ENCODE results near the gene UBE2U.

Gene UBE2U

DNA sequence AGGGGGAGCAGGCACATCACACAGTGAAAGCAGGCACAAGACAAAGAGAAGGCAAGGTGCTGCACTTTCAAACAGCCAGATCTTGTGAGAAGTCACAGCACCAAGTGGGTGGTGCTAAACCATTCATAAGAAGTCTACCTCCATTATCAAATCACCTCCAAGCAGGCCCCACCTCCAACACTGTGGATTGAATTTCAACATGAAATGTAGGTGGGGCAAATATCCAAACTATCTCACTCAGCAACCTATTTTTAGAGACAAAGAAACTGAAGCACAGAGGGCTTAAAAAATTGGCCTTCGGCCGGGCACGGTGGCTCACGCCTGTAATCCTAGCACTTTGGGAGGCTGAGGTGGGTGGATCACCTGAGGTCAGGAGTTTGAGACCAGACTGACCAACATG lies 90.4 kb downstream of the UBE2U start:
- DNase-seq (ENCODE audit: low spot score): no peak

DNA sequence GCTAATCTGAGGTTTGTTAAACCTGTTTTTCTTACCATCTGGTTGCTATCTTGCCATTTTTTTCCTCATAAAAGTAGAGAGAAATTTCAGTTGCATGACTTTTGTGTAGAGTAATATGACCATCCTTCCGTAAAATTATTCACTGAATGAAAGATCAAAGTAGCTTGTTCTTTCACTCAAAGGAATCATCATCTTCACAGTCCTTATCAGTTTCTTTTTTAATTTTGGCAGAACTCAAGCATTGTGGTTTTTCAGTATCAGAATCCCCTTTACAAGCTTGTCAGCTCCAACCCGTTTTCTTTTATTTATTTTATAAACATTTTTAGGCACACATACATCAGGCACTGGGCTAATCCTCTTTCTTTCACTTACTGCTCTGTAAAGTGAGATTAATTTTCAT lies 91.7 kb downstream of the UBE2U start:
- DNase-seq (ENCODE audit: low spot score): no peak

DNA sequence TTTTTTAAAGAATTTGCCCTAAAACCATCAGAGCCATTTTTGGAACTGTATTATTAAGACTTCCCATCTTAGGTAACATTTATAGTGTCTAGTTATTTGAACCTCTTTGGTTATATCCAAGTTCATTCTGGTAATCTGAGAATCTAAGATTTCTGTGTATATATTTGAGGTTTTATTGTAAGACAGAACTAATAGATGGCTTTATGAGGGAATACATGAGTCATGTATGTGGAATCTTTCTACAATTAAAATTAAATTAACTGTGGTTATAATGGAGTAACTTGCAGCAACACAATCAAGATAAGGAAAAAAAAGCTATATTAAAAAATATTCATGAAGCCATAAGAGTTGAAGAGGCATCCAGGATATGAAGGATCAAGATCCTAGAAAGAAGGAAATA lies 92.1 kb downstream of the UBE2U start:
- no peak for DNase-seq (ENCODE audit: low spot score)

DNA sequence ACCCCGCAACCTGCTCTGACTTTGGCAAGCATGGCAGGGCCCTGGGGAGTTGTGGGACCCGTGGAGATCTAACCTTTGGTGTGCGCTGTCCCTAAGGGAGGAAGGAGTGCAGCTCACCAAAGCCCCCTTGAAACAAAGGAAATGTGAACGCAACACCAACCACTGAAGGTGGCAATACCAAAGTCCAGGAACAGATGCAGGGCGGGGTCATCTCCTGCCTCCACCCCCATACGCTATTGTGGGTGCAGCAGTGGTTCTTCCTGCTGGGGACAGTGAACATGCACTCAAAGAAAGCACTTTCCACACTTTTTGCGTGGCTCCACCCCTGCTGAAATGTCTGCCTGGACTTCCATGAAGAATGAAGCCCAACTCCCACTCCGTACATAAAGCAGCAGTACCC lies 93.0 kb downstream of the UBE2U start:
- no peak for DNase-seq (ENCODE audit: low spot score)

DNA sequence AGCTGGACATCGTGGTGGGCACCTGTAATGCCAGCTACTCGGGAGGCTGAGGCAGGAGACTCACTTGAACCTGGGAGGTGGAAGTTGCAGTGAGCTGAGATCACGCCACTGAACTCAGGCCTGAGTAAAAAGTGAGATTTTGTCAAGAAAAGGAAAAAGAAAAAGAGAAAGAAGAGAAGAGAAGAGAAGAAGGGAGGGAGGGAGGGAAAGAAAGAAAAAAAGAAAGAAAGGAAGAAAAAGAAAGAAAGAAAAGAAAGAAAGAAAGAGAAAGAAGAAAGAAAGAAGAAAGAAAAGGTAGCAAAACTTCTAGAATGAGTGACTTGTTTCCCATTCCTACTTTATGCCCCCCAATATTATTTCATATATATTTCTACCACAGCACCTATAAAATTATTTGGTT lies 98.8 kb downstream of the UBE2U start:
- DNase-seq (ENCODE audit: low spot score): no peak

DNA sequence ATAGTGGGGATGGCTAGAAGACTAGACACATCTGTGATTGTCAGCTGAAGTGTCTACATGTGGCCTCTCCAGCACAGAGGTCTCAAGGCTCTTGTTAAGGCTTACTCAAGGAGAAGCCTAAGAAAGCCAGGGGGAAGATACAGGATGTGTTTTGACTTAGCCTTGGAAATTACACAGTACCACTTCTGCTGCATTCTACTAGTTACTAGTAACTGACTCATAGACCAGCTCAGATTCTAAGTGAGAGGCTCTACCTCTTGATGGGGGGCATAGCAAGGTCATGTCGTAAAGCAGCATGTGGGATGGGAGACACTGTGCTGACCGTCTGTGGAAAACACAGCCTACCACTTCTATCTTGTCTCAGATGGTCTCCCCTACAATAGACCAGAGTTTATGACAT lies 99.5 kb downstream of the UBE2U start:
- no peak for DNase-seq (ENCODE audit: low spot score)

DNA sequence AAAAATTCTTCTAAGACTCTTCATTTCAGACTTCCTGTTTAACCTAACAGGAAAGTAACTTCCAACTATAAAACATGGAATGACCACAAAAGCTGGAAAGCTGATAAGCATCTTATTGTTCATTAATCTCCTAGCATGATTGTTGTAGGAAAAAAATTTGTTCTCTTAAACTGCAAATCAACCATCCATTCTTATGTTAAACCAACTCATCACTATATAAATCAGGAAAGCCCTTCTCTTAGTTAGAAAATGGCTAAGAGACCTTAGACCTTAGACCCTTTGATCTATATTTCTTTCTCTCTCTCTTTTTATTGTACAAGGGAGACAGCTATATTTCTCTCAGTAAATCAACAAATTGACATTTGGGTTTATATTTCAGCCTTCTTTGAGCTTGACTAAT lies 101.4 kb downstream of the UBE2U start:
- DNase-seq (ENCODE audit: low spot score): no peak

DNA sequence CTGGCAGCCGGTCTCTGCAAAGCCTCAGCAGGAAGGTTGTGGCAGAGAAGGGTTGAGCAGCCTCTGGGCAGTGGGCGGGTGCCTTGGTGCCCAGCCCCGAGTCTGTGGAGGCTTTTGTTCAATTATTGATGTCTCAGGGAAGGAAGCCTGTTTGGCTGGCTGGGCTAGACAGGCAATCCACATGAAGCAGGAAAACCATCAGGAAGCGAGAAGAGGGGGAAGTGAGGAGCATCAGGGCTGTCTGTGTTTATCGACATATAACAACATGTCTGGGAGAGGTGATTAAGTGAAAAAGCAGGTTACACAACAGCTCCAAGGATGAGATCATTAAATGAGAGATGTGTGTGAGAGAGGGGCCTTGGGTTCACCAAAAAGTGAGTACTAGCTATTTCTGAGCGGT lies 105.4 kb downstream of the UBE2U start:
- no peak for DNase-seq (ENCODE audit: low spot score)

DNA sequence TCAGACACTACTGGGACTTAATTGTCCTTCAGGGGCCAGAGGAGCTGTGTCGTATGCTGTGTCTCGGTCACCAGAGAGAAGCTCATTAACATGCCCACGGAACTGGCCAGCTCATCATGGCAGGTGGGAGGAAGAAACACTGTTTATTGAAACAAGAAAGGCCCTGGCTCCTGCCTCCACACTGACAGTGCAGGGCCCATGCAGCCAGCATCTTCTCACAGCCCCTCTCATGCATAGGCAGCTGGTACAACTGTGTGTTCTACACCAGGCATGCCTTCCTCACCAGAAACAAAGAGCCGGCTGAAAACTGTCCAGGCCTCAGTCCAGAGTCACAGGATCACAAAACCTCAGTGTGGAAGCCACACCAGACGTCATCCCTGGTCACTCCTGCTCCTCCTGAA lies 106.0 kb downstream of the UBE2U start:
- DNase-seq (ENCODE audit: low spot score): peak; percentile 88

DNA sequence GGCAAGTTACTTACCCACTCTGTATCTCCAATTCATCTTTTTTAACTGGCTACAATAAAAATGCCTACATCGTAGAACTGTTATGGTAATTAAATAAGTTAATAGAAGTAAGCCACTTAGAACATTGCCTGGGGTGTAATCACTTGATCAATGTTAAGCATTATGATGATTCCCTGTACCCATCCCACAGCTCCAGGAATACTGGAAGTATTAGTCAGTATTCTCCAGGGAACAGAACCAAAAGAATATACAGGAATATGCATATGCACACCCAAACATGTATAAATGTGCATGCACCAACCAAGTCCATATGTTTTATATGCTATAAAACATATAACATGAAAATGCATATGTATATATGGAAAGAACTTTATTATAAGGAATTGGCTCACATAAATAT lies 107.3 kb downstream of the UBE2U start:
- DNase-seq (ENCODE audit: low spot score): no peak

DNA sequence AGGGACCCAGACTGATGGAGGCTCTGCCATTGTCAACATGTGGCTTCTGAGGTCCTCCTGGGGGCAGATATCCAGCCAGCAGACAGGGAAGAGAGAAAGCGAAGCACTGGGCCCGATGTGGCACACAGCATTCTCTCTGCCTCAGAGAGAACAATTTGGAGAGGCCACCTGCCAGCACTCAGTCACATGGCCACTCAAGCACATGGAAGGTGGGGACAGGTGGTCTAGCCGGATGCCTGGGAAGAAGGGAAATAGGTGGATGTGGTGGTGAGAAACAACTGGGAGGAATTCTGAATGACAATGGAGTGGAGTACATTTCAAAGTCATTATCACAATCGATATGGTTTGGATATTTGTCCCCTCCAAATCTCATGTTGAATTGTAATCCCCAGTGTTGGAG lies 109.0 kb downstream of the UBE2U start:
- DNase-seq (ENCODE audit: low spot score): no peak

DNA sequence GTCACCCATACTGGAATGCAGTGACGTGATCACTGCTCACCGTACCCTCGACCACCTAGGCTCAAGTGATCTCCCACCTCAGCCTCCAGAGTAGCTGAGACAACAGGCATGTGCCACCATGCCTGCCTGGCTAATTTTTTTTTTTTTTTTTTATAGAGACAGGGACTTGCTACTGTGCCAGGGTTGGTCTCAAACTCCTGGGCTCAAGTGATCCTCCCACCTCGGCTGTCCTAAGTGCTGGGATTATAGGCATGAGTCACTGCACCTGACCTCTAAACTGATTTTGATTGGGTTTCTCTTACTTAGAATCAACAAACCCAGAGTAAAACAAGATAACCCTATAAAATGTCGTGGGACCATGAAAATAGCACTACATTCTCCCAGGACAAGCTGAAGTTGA lies 112.0 kb downstream of the UBE2U start:
- no peak for DNase-seq (ENCODE audit: low spot score)
